ENCODE measurements around the gene CASZ1. TPM values are rescaled to one million over a fixed set of nuclear protein-coding genes. Genes with fewer than 3 reads are reported as not detected.

CASZ1 gene
- total and polyA plus RNA-seq, 10 of the 15 experiments (the other 5 are each of a cell fraction or from before 2014, with no cell fraction given): 0.52 to 9.8 (median 3.7) TPM

DNA sequence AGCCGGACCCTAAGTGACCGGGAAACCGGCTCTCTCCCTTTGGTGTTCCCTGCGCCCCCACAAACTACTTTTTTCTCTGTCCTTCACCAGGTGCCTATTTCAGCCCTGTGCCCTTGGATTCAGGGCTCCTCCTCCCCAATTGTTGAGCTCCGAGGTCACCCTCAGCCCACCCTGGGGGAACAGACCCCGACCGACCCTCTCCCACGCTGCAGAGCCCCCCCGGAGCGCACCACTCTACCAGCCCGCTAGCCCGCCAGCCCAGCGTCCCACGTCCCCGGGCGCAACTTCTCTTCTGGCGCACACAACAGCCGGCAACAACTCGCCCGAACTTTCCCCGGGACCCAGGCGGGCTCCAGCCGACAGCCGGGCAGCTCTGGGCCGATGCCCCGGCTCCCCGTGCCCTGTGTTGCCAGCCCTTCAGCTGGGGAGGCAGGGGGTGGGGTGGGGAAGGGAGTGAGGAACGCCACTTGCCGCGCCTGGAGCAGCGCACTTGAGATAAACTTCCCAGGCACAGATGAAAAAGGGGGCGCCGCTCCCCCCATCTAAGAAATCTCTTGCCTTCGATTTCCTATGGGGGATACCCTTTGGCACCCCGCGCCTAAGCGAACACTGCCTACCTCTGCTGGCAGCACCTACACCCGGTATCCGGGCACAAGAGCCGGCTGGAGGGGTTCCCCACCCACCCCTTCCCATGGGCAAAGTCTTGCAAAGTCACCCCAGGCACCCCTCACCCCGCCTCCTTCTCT is 997 bp downstream of the CASZ1 start:
- FAIRE-seq: no peak
- Histone ChIP-seq H2AFZ (ENCODE audit: control insufficient read depth, low read depth, low read length) (no peak overlapping the region; the same call in 1 of the 2 replicates), H3K36me3 (ENCODE audit: control insufficient read depth in 2 of 2, insufficient read depth in 2 of 2, low read length in 1 of 2) (no peaks in the 10 kb centered on the region), H3K9me3 (replicated peaks; ENCODE audit: control insufficient read depth, insufficient read depth, low read length) (no peaks in the 10 kb centered on the region), H3K79me2 (ENCODE audit: control insufficient read depth, insufficient read depth, low read length) (no peaks in the 10 kb centered on the region), H4K20me1 (ENCODE audit: control insufficient read depth, insufficient read depth) (no peaks in the 10 kb centered on the region), H3K4me3 (peak overlapping the region; percentile 22; the same call in 1 of the 2 replicates), H3K27ac (ENCODE audit: control insufficient read depth, insufficient read depth) (no peak overlapping the region), H3K27me3 (replicated peaks in 1 of 2; ENCODE audit: control insufficient read depth in 2 of 2, insufficient read depth in 2 of 2, low read length in 1 of 2) (peaks cover 7 to 16% of the 10 kb centered on the region in 2 experiments), H3K4me2 (ENCODE audit: control insufficient read depth, insufficient read depth) (peak overlapping the region; percentile 30; the same call in 1 of the 2 replicates), H3K4me1 (ENCODE audit: control insufficient read depth, insufficient read depth, low read length) (no peaks in the 10 kb centered on the region; the same call in 1 of the 2 replicates), H3K9ac (ENCODE audit: control insufficient read depth, insufficient read depth, low read length) (no peak overlapping the region)
- POLR2A ChIA-PET: no interaction called here
- TF ChIP-seq STAT3 (IDR thresholded peaks at IDR 0.05; ENCODE audit: low read depth, low read length) (no peak), DPF2 (IDR thresholded peaks at IDR 0.05) (no peak), EZH2 (IDR thresholded peaks at IDR 0.05; ENCODE audit: borderline replicate concordance, control insufficient read depth, low read depth, low read length) (peak; percentile 79; the same call in 1 of the 2 replicates)
- WGBS (ENCODE audit: insufficient coverage, insufficient replicate concordance, low lambda C conversion rate, missing lambda C conversion rate): 5% methylated on average over 36 of the region's 41 CpGs
- SMC1A ChIA-PET (ENCODE audit: uncharacterized antibody, unreplicated experiment): no interaction called here
- intact Hi-C loops (cut with micrococcal nuclease; ENCODE audit: unreplicated experiment) (no loop called here), in situ Hi-C loops (cut with MboI) (no loop called here)
- no TSS peak for BruUV-seq (replicated peaks)
- RAD21 ChIA-PET (ENCODE audit: unreplicated experiment): no interaction called here
- DNase-seq (ENCODE audit: low read depth, low spot score): no peak
- CTCF ChIA-PET: no interaction called here
- ATAC-seq: no peak

DNA sequence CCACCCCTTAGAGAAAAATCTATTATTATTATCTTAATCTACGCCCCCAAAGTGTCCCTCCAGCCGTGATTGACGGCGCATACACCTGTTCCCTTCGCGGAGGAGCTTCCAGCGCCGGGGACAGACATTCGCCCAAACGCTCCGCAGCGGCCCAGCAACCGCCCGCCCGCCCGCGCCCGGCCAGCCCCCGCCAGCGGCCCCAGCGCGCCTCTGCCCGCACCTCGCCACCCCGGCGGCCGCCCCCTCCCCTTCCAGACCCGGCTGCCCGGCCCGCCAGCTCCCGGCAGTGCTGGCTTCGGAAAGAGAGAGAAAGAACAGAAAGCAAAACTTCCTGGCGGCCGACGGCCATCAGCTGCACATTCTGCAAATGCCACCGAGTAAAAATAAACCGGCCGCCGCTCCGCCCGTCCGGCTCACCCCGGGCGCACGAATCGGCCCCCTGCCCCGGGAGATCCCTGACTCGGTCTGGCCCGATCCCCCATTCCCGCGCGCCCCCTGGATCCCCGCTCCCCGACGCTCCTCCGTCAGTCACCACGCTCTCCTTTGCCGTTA is 1.6 kb downstream of the CASZ1 start:
- ChIA-PET POLR2A (interaction anchor here (0.6 kb wide), 1 partner anchor 100 kb away, joined by 4 read pairs; no protein-coding TSS in a partner anchor), SMC1A (ENCODE audit: uncharacterized antibody, unreplicated experiment) (no interaction called here), CTCF (no interaction called here), RAD21 (ENCODE audit: unreplicated experiment) (no interaction called here)
- Histone ChIP-seq H3K9ac (ENCODE audit: control insufficient read depth, insufficient read depth, low read length) (no peak overlapping the region), H3K9me3 (replicated peaks; ENCODE audit: control insufficient read depth, insufficient read depth, low read length) (no peaks in the 10 kb centered on the region), H3K4me3 (peak overlapping the region; percentile 22; the same call in 1 of the 2 replicates), H3K4me2 (ENCODE audit: control insufficient read depth, insufficient read depth) (peak overlapping the region; percentile 30; the same call in 1 of the 2 replicates), H3K4me1 (ENCODE audit: control insufficient read depth, insufficient read depth, low read length) (no peaks in the 10 kb centered on the region; the same call in 1 of the 2 replicates), H3K36me3 (ENCODE audit: control insufficient read depth in 2 of 2, insufficient read depth in 2 of 2, low read length in 1 of 2) (no peaks in the 10 kb centered on the region), H3K27ac (ENCODE audit: control insufficient read depth, insufficient read depth) (no peak overlapping the region), H2AFZ (ENCODE audit: control insufficient read depth, low read depth, low read length) (peak overlapping the region; percentile 7; the same call in 1 of the 2 replicates), H3K27me3 (replicated peaks in 1 of 2; ENCODE audit: control insufficient read depth in 2 of 2, insufficient read depth in 2 of 2, low read length in 1 of 2) (peaks cover 7 to 13% of the 10 kb centered on the region in 2 experiments), H4K20me1 (ENCODE audit: control insufficient read depth, insufficient read depth) (no peaks in the 10 kb centered on the region), H3K79me2 (ENCODE audit: control insufficient read depth, insufficient read depth, low read length) (no peaks in the 10 kb centered on the region)
- BruUV-seq (replicated peaks): no TSS peak
- no peak for TF ChIP-seq EP300 (IDR thresholded peaks at IDR 0.05; ENCODE audit: borderline replicate concordance in 1 of 2, control insufficient read depth in 1 of 2, low read depth in 2 of 2, low read length in 2 of 2)
- DNase-seq (ENCODE audit: low read depth, low spot score): no peak
- intact Hi-C loops (cut with micrococcal nuclease; ENCODE audit: unreplicated experiment) (no loop called here), in situ Hi-C loops (cut with MboI) (no loop called here)
- 14% methylated on average over 26 of the region's 58 CpGs for WGBS (ENCODE audit: insufficient coverage, insufficient replicate concordance, low lambda C conversion rate, missing lambda C conversion rate)
- ATAC-seq: no peak
- no peak for FAIRE-seq
